ENCODE data around the gene TIMP3. TPM values are rescaled to one million over a fixed set of nuclear protein-coding genes. Genes with fewer than 3 reads are reported as not detected.

Gene TIMP3
- total and polyA plus RNA-seq, 2 experiments from 2014 or later: 85.9 to 91.3 TPM

GRCh38 chr22:32855045-32855756 is 53.7 kb downstream of the TIMP3 start:
- Histone ChIP-seq H3K9me3 (ENCODE audit: low read depth) (no peaks in the 10 kb centered on the region), H3K4me3 (no peak overlapping the region), H3K27me3 (no peaks in the 10 kb centered on the region), H3K36me3 (peaks cover 18% of the 10 kb centered on the region), H3K4me1 (ENCODE audit: low read depth) (peaks cover 26% of the 10 kb centered on the region), H3K27ac (peak overlapping the region; percentile 82)
- TF ChIP-seq CTCF (IDR thresholded peaks at IDR 0.05; ENCODE audit: low read depth, low read length): no peak
- no peak for DNase-seq (ENCODE audit: low read depth in 1 of 2, low spot score in 1 of 2)

DNA sequence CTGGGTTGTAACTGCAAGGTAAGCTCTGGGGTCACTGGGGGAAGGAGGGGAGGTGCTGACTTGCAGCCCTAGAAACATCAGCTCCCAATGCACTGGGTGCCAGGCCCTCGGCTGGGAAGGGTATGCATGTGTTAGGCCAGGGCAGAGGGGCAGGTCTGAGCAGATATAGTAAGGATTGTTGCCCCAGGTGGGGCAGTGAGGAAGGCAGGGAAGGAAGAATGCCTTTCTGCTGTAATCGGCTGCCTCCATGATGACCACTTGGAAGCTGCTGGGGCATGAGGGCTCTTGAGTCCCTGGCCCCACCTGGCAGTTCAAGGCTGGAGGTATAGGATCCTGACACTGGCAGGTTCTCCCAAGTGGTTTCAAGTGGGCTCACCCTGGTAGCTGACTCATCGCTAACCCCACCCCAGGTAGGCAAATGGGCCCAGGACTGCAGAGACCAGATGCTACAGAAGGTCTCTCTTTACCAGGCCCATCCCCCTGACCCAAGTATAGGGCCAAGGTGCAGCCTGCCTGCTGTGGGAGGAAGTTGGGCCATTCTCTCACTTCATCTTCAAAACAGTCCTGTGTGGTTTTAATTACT is 56.7 kb downstream of the TIMP3 start:
- H3K9me3 ChIP-seq (ENCODE audit: low read depth): no peaks in the 10 kb centered on the region
- peaks cover 18% of the 10 kb centered on the region for H3K36me3 ChIP-seq
- no peaks in the 10 kb centered on the region for H3K27me3 ChIP-seq
- peaks cover 28% of the 10 kb centered on the region for H3K4me1 ChIP-seq (ENCODE audit: low read depth)
- no peak for TF ChIP-seq CTCF (IDR thresholded peaks at IDR 0.05; ENCODE audit: low read depth, low read length)
- no peak for DNase-seq (ENCODE audit: low read depth in 1 of 2, low spot score in 1 of 2)
- H3K27ac ChIP-seq: no peak overlapping the region
- H3K4me3 ChIP-seq: no peak overlapping the region

GRCh38 chr22:32858957-32859356 is 57.5 kb downstream of the TIMP3 start:
- Histone ChIP-seq H3K4me3 (no peak overlapping the region), H3K9me3 (ENCODE audit: low read depth) (no peaks in the 10 kb centered on the region), H3K4me1 (ENCODE audit: low read depth) (peaks cover 35% of the 10 kb centered on the region), H3K36me3 (peaks cover 16% of the 10 kb centered on the region), H3K27ac (no peak overlapping the region), H3K27me3 (no peaks in the 10 kb centered on the region)
- TF ChIP-seq CTCF (IDR thresholded peaks at IDR 0.05; ENCODE audit: low read depth, low read length): no peak
- no peak for DNase-seq (ENCODE audit: low read depth in 1 of 2, low spot score in 1 of 2)

DNA sequence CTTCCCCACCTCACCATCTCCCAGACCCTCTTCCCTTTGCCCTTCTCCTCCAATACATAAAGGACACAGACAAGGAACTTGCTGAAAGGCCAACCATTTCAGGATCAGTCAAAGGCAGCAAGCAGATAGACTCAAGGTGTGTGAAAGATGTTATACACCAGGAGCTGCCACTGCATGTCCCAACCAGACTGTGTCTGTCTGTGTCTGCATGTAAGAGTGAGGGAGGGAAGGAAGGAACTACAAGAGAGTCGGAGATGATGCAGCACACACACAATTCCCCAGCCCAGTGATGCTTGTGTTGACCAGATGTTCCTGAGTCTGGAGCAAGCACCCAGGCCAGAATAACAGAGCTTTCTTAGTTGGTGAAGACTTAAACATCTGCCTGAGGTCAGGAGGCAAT is 58.2 kb downstream of the TIMP3 start:
- H3K4me1 ChIP-seq (ENCODE audit: low read depth): peaks cover 36% of the 10 kb centered on the region
- TF ChIP-seq CTCF (IDR thresholded peaks at IDR 0.05; ENCODE audit: low read depth, low read length): no peak
- peaks cover 11% of the 10 kb centered on the region for H3K36me3 ChIP-seq
- H3K27ac ChIP-seq: peak overlapping the region; percentile 80
- H3K4me3 ChIP-seq: no peak overlapping the region
- DNase-seq (ENCODE audit: low read depth in 1 of 2, low spot score in 1 of 2): no peak
- H3K9me3 ChIP-seq (ENCODE audit: low read depth): no peaks in the 10 kb centered on the region
- H3K27me3 ChIP-seq: no peaks in the 10 kb centered on the region

DNA sequence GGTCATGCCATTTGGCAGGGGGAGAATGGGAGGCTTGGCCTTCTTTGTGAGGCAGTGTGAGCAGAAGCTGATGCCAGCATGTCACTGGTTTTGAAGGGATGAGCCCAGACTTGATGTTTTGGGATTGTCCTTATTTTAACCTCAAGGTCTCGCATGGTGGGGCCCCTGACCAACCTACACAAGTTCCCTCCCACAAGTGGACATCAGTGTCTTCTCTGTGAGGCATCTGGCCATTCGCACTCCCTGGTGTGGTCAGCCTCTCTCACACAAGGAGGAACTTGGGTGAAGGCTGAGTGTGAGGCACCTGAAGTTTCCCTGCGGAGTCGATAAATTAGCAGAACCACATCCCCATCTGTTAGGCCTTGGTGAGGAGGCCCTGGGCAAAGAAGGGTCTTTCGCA is 59.8 kb downstream of the TIMP3 start:
- no peak overlapping the region for H3K4me3 ChIP-seq
- DNase-seq (ENCODE audit: low read depth in 1 of 2, low spot score in 1 of 2): no peak
- H3K27me3 ChIP-seq: no peaks in the 10 kb centered on the region
- H3K27ac ChIP-seq: no peak overlapping the region
- H3K36me3 ChIP-seq: peaks cover 11% of the 10 kb centered on the region
- no peaks in the 10 kb centered on the region for H3K9me3 ChIP-seq (ENCODE audit: low read depth)
- no peak for TF ChIP-seq CTCF (IDR thresholded peaks at IDR 0.05; ENCODE audit: low read depth, low read length)
- H3K4me1 ChIP-seq (ENCODE audit: low read depth): peaks cover 29% of the 10 kb centered on the region

Data from cardiac muscle cell (in vitro differentiated cells and primary cell).